T follicular helper cell (primary cell): ENCODE data around the gene ZP4.
"Not testable (repeated sequence)": the region's sequence is repeated elsewhere in the genome, so short reads cannot be mapped to it uniquely, and the experiment has no call there.

ENCODE experiments used
- DNase-seq: peaks from one replicate; pipeline ENCODE4 v3.0.0-alpha.2; 2020; ENCODE audit warnings: low read depth

The ZP4 gene

GRCh38 chr1:237877631-237878030 lies 13.1 kb downstream of the ZP4 start:
- no peak for DNase-seq

- no peak for DNase-seq
These were observed 15.4 kb downstream of the ZP4 start for GRCh38 chr1:237875291-237875690.

GRCh38 chr1:237873487-237874211 lies 17.1 kb downstream of the ZP4 start:
- DNase-seq = no peak

GRCh38 chr1:237868817-237869600 lies 21.7 kb downstream of the ZP4 start:
- no peak for DNase-seq

DNA sequence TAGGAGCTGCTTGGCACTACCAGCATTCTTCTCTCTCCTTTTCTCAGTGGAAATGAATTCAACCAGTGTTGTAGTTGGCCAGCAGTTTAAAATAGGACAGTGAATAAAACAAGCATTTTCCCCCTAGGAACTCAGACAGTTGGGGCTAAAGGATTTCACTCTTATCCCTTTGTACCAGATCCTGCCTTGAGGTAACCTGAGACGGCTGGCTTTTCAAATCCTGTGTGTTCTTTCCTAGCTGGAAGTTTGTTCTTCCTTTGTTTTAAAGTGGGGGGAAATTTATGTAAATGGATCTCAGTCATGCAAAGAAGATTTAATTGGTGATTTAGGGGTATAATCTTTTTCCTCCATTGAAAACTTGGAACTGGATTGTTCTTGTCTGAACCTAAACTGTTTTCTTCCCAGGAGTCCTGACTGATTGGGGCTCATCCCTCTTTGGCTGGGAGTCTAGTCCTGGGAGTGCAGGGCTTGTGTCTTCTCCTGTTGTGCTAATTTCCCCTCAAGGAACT lies 23.3 kb downstream of the ZP4 start:
- DNase-seq = no peak

- DNase-seq = no peak
These were observed 26.1 kb downstream of the ZP4 start for GRCh38 chr1:237864338-237865244.

DNA sequence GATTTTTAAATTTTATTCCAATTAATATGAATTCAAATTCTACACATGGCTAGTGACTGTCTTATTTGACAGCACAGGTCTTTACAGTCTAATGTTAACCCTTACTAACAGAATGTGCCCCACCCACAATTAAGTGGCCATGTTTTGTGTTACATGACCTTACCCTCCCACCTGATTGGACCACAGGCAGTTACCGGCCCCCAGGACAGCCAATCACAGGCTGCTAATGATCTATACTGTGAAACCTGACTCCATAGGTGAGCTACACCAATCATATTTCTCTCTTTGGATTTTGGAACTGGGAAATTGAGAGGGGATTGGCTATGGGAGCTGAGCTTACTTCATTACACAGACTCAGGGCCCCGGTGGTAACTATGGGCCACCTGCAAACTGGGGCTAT lies 27.5 kb downstream of the ZP4 start:
- no peak for DNase-seq

DNA sequence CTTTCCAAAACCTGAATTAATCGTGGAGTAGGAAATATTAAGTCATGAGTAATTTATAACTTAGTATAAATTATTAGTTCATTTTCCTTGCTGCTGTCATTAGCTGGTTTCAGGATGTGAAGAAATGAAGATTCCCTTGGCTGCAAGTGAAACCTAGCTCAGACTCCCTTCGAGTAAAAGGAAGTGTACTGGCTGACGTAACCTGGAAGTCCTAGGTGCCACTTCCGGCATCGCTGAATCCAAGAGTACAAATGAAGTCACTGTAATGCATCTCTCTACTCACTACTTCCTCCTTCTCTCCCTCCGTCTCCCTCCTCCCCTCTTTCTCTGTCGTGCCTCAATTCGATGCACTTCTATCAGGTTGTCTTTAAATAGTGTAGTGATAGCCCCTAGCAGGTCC lies 28.8 kb downstream of the ZP4 start:
- DNase-seq = no peak

GRCh38 chr1:237858992-237859391 lies 31.7 kb downstream of the ZP4 start:
- DNase-seq = no peak

- no peak for DNase-seq
These were observed 33.3 kb downstream of the ZP4 start for GRCh38 chr1:237857455-237857854.

GRCh38 chr1:237852342-237852741 lies 38.4 kb downstream of the ZP4 start:
- no peak for DNase-seq

GRCh38 chr1:237851210-237851845 lies 39.4 kb downstream of the ZP4 start:
- DNase-seq = no peak

DNA sequence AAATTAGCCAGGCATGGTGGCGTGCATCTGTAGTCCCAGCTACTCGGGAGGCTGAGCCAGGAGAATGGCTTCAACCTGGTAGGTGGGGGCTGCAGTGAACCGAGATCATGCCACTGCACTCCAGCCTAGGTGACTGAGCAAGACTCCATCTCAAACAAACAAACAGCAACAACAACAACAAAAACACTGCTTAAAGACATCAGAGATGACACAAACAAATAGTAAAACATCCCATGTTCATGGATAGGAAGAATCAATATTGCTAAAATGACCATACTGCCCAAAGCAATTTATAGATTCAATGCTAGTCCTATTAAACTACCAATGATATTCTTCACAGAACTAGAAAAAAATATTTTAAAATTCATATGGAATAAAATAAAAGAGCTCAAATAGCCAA lies 47.2 kb downstream of the ZP4 start:
- DNase-seq = not testable (repeated sequence)

GRCh38 chr1:237841485-237841884 lies 49.2 kb downstream of the ZP4 start:
- DNase-seq = no peak

GRCh38 chr1:237838904-237839534 lies 51.7 kb downstream of the ZP4 start:
- no peak for DNase-seq

- DNase-seq = no peak
These were observed 52.4 kb downstream of the ZP4 start for GRCh38 chr1:237838320-237838719.

- DNase-seq = no peak
These were observed 56.3 kb downstream of the ZP4 start for GRCh38 chr1:237834461-237834860.

- no peak for DNase-seq
These were observed 56.7 kb downstream of the ZP4 start for GRCh38 chr1:237834048-237834447.

GRCh38 chr1:237832858-237833257 lies 57.9 kb downstream of the ZP4 start:
- DNase-seq = no peak
